Heart right ventricle (tissue), 16 donors: ENCODE results near the gene CDH13. TPM values are rescaled to one million over a fixed set of nuclear protein-coding genes. Genes with fewer than 3 reads are reported as not detected.

Experiments used
- ATAC-seq, 8 donors: fragments of 200-7000 bp; cut with Tn5 transposase; one replicate each; pipeline ENCODE4 v1.9.1; 2020; ENCODE audit warnings: mild to moderate bottlenecking in 8 of 8, moderate library complexity in 8 of 8, moderate number of reproducible peaks in 1 of 8
- DNase-seq, 2 donors: peaks; one replicate each; pipeline ENCODE4 v3.0.0-alpha.2; 2020
- H3K27ac ChIP-seq, 10 donors: fragments of 200-600 bp; sonication (generic) in 2 of 10; one replicate each; pipeline versions ENCODE4 v1.5.0 to v1.8.0; 2020 to 2022; ENCODE audit warnings: mild to moderate bottlenecking in 3 of 10
- H3K27me3 ChIP-seq, 7 donors: fragments of 200-600 bp; one replicate each; pipeline ENCODE4 v1.8.0; 2021 to 2022; ENCODE audit warnings: mild to moderate bottlenecking in 2 of 7
- H3K36me3 ChIP-seq, 9 donors: fragments of 200-600 bp; sonication (generic) in 1 of 9; one replicate each; pipeline versions ENCODE4 v1.5.0 to v1.8.0; 2020 to 2022; ENCODE audit warnings: mild to moderate bottlenecking in 2 of 9
- H3K4me1 ChIP-seq, 9 donors: fragments of 200-600 bp; sonication (generic) in 1 of 9; one replicate each; pipeline versions ENCODE4 v1.5.0 to v1.8.0; 2020 to 2022; ENCODE audit warnings: mild to moderate bottlenecking in 4 of 9
- H3K4me3 ChIP-seq, 10 donors: fragments of 200-600 bp; sonication (generic) in 2 of 10; one replicate each; pipeline versions ENCODE4 v1.5.0 to v1.8.0; 2020 to 2022; ENCODE audit warnings: mild to moderate bottlenecking in 7 of 10, moderate library complexity in 2 of 10
- H3K9me3 ChIP-seq, 11 donors: fragments of 200-600 bp in 10 of 11; sonication (generic) in 2 of 11; one replicate each; pipeline versions ENCODE4 v1.5.0 to v1.8.0; 2013 to 2022; ENCODE audit warnings: mild to moderate bottlenecking in 2 of 11, control low read depth in 1 of 11, moderate library complexity in 1 of 11
- CTCF ChIP-seq, 9 donors: fragments of 200-600 bp; sonication (generic) in 2 of 9; IDR thresholded peaks; one replicate each; pipeline versions ENCODE4 v1.5.0 to v1.8.0; 2021 to 2022; ENCODE audit warnings: antibody characterized with exemption in 9 of 9, mild to moderate bottlenecking in 5 of 9, moderate library complexity in 1 of 9
- WGBS, 2 donors: extraction: QIAGEN DNeasy Blood & Tissue Kit; methylation state at CpG; one replicate each; pipeline ENCODE4 v1.1.7; 2013; ENCODE audit warnings: inconsistent platforms in 1 of 2; 5-methylcytosine and 5-hydroxymethylcytosine counted together
- intact Hi-C, 10 donors: fragments of 100-400 bp; cut with DNase I; formaldehyde crosslinking; loops; one replicate each; pipeline versions ENCODE4 v1.11.1 to v1.14.2; 2022
- polyA plus RNA-seq, 2 donors: library from polyadenylated mRNA; stranded (reverse); fragments of 200-250 nt; gene quantifications; one replicate each; pipeline ENCODE4 v1.2.3, GENCODE V29; 2013
- total RNA-seq, 10 donors: library from RNA; stranded (reverse); fragmentation: NEBNext Ultra II Directional in 3 of 10; extraction: Animal tissue kit (Norgen Biotek cat#: 25700) in 3 of 10; gene quantifications; one replicate each; pipeline versions ENCODE4 v1.2.1 to v1.2.4, GENCODE V29; 2021 to 2023
- donor health status: Arrhythmogenic right ventricular cardiomyopathy.
- donor health status: ischemic (EF 13 %, LVEDD 7.1; RV severe dilation, severe dysfunction).
- donor health status: healthy with polysubstance abuse.
- donor health status: DM: no; HTN: yes; CAD: no.
- donor health status: DM: no; HTN: no; CAD: no.
- donor health status: ischemic (EF 25% LVEDD 6.9; RV normal size, moderate dysfunction).
- donor health status: ischemic (EF 25% LVEDD 5.7; RV mildly dilated, moderate dysfunction).
- donor health status: healthy.
- donor health status: DM: yes; HTN: yes; CAD: no.
- donor health status: Ischemic cardiomyopathy.
- donor health status: ischemic (EF 35%, LVEDD 5.7; RV mildly dilated, moderate dysfunction).
- donor health status: nonischemic (EF 11% LVEDD 7.7; RV severe dilation, severe dysfunction).
- donor health status: DM: yes; HTN: yes; CAD: no.
- donor health status: PGD.
- donor health status: ischemic (EF 29% LVEDD 5.4; RV normal size, mild dysfunction).
- donor health status: nonischemic (EF 23%, LVEDD 6.1; RV moderate dilation, normal function).

The CDH13 gene
- total and polyA plus RNA-seq, 12 donors, result 15.5 to 221 (median 168) TPM

DNA sequence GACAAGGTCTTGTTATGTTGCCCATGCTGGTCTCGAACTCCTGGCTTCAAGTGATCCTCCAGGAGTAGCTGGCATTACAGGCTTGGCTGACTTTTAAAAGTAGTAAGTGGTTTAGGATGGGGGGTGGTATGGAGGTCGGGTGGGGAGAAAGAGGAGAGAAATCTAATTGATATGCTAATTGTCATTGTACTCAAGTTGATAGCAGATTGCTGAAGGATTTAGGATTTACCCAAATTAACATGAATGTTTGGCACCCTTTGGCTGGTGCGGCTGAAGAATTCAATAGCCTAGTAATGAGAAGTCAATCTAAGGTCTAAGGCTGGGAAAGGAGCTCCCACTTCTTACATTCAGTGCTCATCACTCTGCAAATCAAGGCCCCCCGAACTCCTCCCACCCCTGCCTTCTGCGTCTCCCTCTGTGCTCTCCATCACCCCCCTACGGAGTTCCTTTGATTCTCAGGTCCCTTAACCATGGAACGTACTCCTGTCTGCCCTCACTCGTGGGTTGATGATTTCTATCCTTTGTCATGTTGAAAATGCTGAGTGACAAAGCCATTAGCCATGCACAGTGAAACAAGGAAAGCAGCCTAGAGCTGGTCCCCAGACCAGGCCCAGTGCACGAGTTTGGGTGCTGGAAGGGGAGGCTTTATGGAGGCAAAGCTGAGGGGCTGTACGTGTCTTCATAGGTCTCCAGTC lies 17.3 kb downstream of the CDH13 start:
- Histone ChIP-seq H3K27me3 (no peaks in the 10 kb centered on the region), H3K27ac (no peak overlapping the region), H3K4me3 (no peak overlapping the region), H3K9me3 (no peaks in the 10 kb centered on the region), H3K36me3 (no peaks in the 10 kb centered on the region), H3K4me1 (peaks cover 4 to 43% (median 15%) of the 10 kb centered on the region in 9 donors)
- intact Hi-C loops, result loop anchor here in 6 of 10 donors (5.0 to 10.0 kb wide), 6 partner anchors 53 to 1367 kb away; no protein-coding TSS in a partner anchor
- no peak for TF ChIP-seq CTCF (IDR thresholded peaks at IDR 0.05)
- DNase-seq, result no peak
- peak in 1 of 8 donors; percentile 40 for ATAC-seq
- 66 to 77% methylated on average over 10 of the region's 10 CpGs for WGBS, 2 donors

DNA sequence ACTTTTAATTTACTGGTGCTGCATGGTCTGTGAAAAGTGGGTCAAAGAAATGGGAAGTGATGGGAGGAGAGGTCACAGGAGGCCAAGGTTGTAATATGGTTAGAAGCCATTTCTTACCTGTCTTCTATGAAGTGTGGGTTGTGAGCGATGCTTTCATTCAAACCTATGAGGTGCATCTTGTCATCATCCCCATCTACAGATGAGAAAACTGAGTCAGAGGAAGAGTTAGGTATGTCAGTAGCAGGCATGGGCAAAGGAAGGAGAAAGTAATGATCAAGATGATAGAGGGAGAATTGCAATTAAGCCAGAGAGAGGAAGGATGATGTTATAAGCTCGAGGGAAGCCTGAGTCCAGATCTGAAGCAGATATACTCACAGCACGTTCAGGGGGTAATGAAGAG lies 19.7 kb downstream of the CDH13 start:
- no peaks in the 10 kb centered on the region for H3K27me3 ChIP-seq
- DNase-seq (no peak), ATAC-seq (no peak)
- H3K36me3 ChIP-seq, result no peaks in the 10 kb centered on the region
- H3K9me3 ChIP-seq, result no peaks in the 10 kb centered on the region
- 86% methylated on average over 3 of the region's 3 CpGs for WGBS, 2 donors
- intact Hi-C loops, result loop anchor here in 1 of 10 donors (10.0 kb wide), 1 partner anchor 418 kb away; no protein-coding TSS in a partner anchor
- H3K4me1 ChIP-seq, result peaks cover 0 to 31% (median 3%) of the 10 kb centered on the region in 9 donors
- no peak for TF ChIP-seq CTCF (IDR thresholded peaks at IDR 0.05)
- no peak overlapping the region for H3K27ac ChIP-seq
- H3K4me3 ChIP-seq, result no peak overlapping the region

- WGBS, 2 donors, result 75 to 99% methylated on average over 3 of the region's 3 CpGs
- intact Hi-C loops, result loop anchor here in 2 of 10 donors (5.0 to 10.0 kb wide), 2 partner anchors 48 to 415 kb away; no protein-coding TSS in a partner anchor
Measured at GRCh38 chr16:82649766-82650165, 23.0 kb downstream of the CDH13 start.

GRCh38 chr16:82650804-82651203 lies 24.0 kb downstream of the CDH13 start:
- Histone ChIP-seq H3K4me1 (peaks cover 11 to 55% (median 39%) of the 10 kb centered on the region in 9 donors), H3K27ac (peak overlapping the region in 2 of 10 donors; percentile 61 to 74), H3K4me3 (no peak overlapping the region), H3K9me3 (no peaks in the 10 kb centered on the region), H3K36me3 (no peaks in the 10 kb centered on the region), H3K27me3 (no peaks in the 10 kb centered on the region)
- no peak for ATAC-seq
- intact Hi-C loops, result loop anchor here in 1 of 10 donors (5.0 kb wide), 1 partner anchor 46 kb away; no protein-coding TSS in a partner anchor
- no peak for DNase-seq
- 68 to 78% methylated on average over 2 of the region's 2 CpGs for WGBS, 2 donors
- TF ChIP-seq CTCF (IDR thresholded peaks at IDR 0.05), result no peak

More at GRCh38 chr16:82649766-82650165, 23.0 kb downstream of the CDH13 start:
- no peak overlapping the region for H3K4me3 ChIP-seq
- H3K36me3 ChIP-seq, result no peaks in the 10 kb centered on the region
- H3K27me3 ChIP-seq, result no peaks in the 10 kb centered on the region
- TF ChIP-seq CTCF (IDR thresholded peaks at IDR 0.05), result no peak
- no peaks in the 10 kb centered on the region for H3K9me3 ChIP-seq
- ATAC-seq (no peak), DNase-seq (no peak)
- no peak overlapping the region for H3K27ac ChIP-seq
- H3K4me1 ChIP-seq, result peaks cover 7 to 45% (median 34%) of the 10 kb centered on the region in 9 donors
